Measurements from ENCODE around the gene PXDC1.

The PXDC1 gene

GRCh38 chr6:3712827-3713665, 38.5 kb downstream of the PXDC1 start:
- no peak for TF ChIP-seq CTCF (conservative IDR thresholded peaks at IDR 0.05; ENCODE audit: low read length)
- no peak overlapping the region for H3K4me3 ChIP-seq (ENCODE audit: low read length)
- DNase-seq (ENCODE audit: low read depth), result no peak

GRCh38 chr6:3711776-3712175, 39.7 kb downstream of the PXDC1 start:
- H3K4me3 ChIP-seq (ENCODE audit: low read length), result no peak overlapping the region
- TF ChIP-seq CTCF (conservative IDR thresholded peaks at IDR 0.05; ENCODE audit: low read length), result no peak
- no peak for DNase-seq (ENCODE audit: low read depth)

- H3K4me3 ChIP-seq (ENCODE audit: low read length), result no peak overlapping the region
- no peak for TF ChIP-seq CTCF (conservative IDR thresholded peaks at IDR 0.05; ENCODE audit: low read length)
These were observed 41.1 kb downstream of the PXDC1 start for GRCh38 chr6:3710403-3710802.

GRCh38 chr6:3708540-3708939, 43.0 kb downstream of the PXDC1 start:
- no peak for TF ChIP-seq CTCF (conservative IDR thresholded peaks at IDR 0.05; ENCODE audit: low read length)
- H3K4me3 ChIP-seq (ENCODE audit: low read length), result no peak overlapping the region
- DNase-seq (ENCODE audit: low read depth), result no peak

More at GRCh38 chr6:3710403-3710802, 41.1 kb downstream of the PXDC1 start:
- no peak for DNase-seq (ENCODE audit: low read depth)

- DNase-seq (ENCODE audit: low read depth), result no peak
- TF ChIP-seq CTCF (conservative IDR thresholded peaks at IDR 0.05; ENCODE audit: low read length), result no peak
These were observed 43.6 kb downstream of the PXDC1 start for GRCh38 chr6:3707751-3708412.

GRCh38 chr6:3707024-3707423, 44.5 kb downstream of the PXDC1 start:
- no peak for DNase-seq (ENCODE audit: low read depth)
- H3K4me3 ChIP-seq (ENCODE audit: low read length), result no peak overlapping the region
- TF ChIP-seq CTCF (conservative IDR thresholded peaks at IDR 0.05; ENCODE audit: low read length), result no peak

More at GRCh38 chr6:3707751-3708412, 43.6 kb downstream of the PXDC1 start:
- H3K4me3 ChIP-seq (ENCODE audit: low read length), result no peak overlapping the region

GRCh38 chr6:3706547-3706946, 45.0 kb downstream of the PXDC1 start:
- no peak for DNase-seq (ENCODE audit: low read depth)
- TF ChIP-seq CTCF (conservative IDR thresholded peaks at IDR 0.05; ENCODE audit: low read length), result no peak
- no peak overlapping the region for H3K4me3 ChIP-seq (ENCODE audit: low read length)

Measured in AG10803 (cell line).